Stomach smooth muscle (tissue), 2 donors: ENCODE results near the gene SNX6.

Experiments
- H3K27ac ChIP-seq: one replicate; pipeline ENCODE4 v1.7.0; 2013; ENCODE audit warnings: mild to moderate bottlenecking, low read length, inconsistent platforms
- H3K27me3 ChIP-seq, 2 donors: one replicate each; pipeline ENCODE4 v1.7.0; 2013; ENCODE audit warnings: low read length in 2 of 2; ENCODE audit not compliant: insufficient read depth in 2 of 2, control insufficient read depth in 1 of 2
- H3K36me3 ChIP-seq, 2 donors: one replicate each; pipeline ENCODE4 v1.7.0; 2013; ENCODE audit warnings: low read length in 2 of 2; ENCODE audit not compliant: control insufficient read depth in 2 of 2, insufficient read depth in 2 of 2
- H3K4me1 ChIP-seq: one replicate; pipeline ENCODE4 v1.7.0; 2013; ENCODE audit warnings: low read length; ENCODE audit not compliant: control insufficient read depth, insufficient read depth
- H3K4me3 ChIP-seq, 2 donors: one replicate each; pipeline ENCODE4 v1.7.0; 2013; ENCODE audit warnings: low read length in 2 of 2
- H3K9ac ChIP-seq, 2 donors: one replicate each; pipeline ENCODE4 v1.7.0; 2013; ENCODE audit warnings: low read length in 2 of 2, mild to moderate bottlenecking in 1 of 2
- H3K9me3 ChIP-seq, 2 donors: one replicate each; pipeline ENCODE4 v1.7.0; 2013; ENCODE audit warnings: low read length in 2 of 2; ENCODE audit not compliant: control insufficient read depth in 2 of 2
- donor health status: healthy.
- donor health status: Pancreatic carcinoma.

Gene SNX6

GRCh38 chr14:34629657-34630529 lies at the start of gene SNX6:
Gene SNX6 (minus strand): TSS chr14:34630148. CDS start chr14:34630116, 32 bp downstream.
- Histone ChIP-seq H3K27me3 (no peaks in the 10 kb centered on the region), H3K36me3 (no peaks in the 10 kb centered on the region), H3K9me3 (no peaks in the 10 kb centered on the region), H3K4me1 (peaks cover 3% of the 10 kb centered on the region), H3K9ac (peak within 1 kb of the TSS; percentile 95 to 96), H3K27ac (peak within 1 kb of the TSS; percentile 85), H3K4me3 (peak within 1 kb of the TSS; percentile 82 to 91)

- Histone ChIP-seq H3K36me3 (no peaks in the 10 kb centered on the region), H3K9me3 (no peaks in the 10 kb centered on the region), H3K27ac (no peak overlapping the region), H3K9ac (no peak overlapping the region), H3K27me3 (no peaks in the 10 kb centered on the region), H3K4me1 (no peaks in the 10 kb centered on the region), H3K4me3 (no peak overlapping the region)
Observed at GRCh38 chr14:34678735-34679134, 48.8 kb upstream of the SNX6 start.

GRCh38 chr14:34678306-34678705 lies 48.4 kb upstream of the SNX6 start:
- no peaks in the 10 kb centered on the region for H3K27me3 ChIP-seq
- H3K4me3 ChIP-seq = no peak overlapping the region
- H3K9me3 ChIP-seq = no peaks in the 10 kb centered on the region
- no peaks in the 10 kb centered on the region for H3K4me1 ChIP-seq
- H3K9ac ChIP-seq = no peak overlapping the region
- no peak overlapping the region for H3K27ac ChIP-seq
- no peaks in the 10 kb centered on the region for H3K36me3 ChIP-seq

- Histone ChIP-seq H3K4me1 (no peaks in the 10 kb centered on the region), H3K9me3 (no peaks in the 10 kb centered on the region), H3K27ac (no peak overlapping the region), H3K4me3 (no peak overlapping the region), H3K27me3 (no peaks in the 10 kb centered on the region), H3K36me3 (no peaks in the 10 kb centered on the region), H3K9ac (no peak overlapping the region)
Observed at GRCh38 chr14:34676516-34677211, 46.7 kb upstream of the SNX6 start.

GRCh38 chr14:34673702-34674101 lies 43.8 kb upstream of the SNX6 start:
- Histone ChIP-seq H3K4me3 (no peak overlapping the region), H3K27ac (no peak overlapping the region), H3K36me3 (no peaks in the 10 kb centered on the region), H3K9ac (no peak overlapping the region), H3K4me1 (no peaks in the 10 kb centered on the region), H3K9me3 (no peaks in the 10 kb centered on the region), H3K27me3 (no peaks in the 10 kb centered on the region)

- Histone ChIP-seq H3K4me3 (no peak overlapping the region), H3K27ac (no peak overlapping the region), H3K9ac (no peak overlapping the region), H3K4me1 (no peaks in the 10 kb centered on the region), H3K27me3 (no peaks in the 10 kb centered on the region), H3K36me3 (no peaks in the 10 kb centered on the region), H3K9me3 (no peaks in the 10 kb centered on the region)
Observed at GRCh38 chr14:34671716-34672115, 41.8 kb upstream of the SNX6 start.

- Histone ChIP-seq H3K9ac (no peak overlapping the region), H3K4me1 (no peaks in the 10 kb centered on the region), H3K36me3 (no peaks in the 10 kb centered on the region), H3K9me3 (no peaks in the 10 kb centered on the region), H3K4me3 (no peak overlapping the region), H3K27me3 (no peaks in the 10 kb centered on the region), H3K27ac (no peak overlapping the region)
Observed at GRCh38 chr14:34668111-34668510, 38.2 kb upstream of the SNX6 start.

GRCh38 chr14:34667007-34667406 lies 37.1 kb upstream of the SNX6 start:
- Histone ChIP-seq H3K9me3 (no peaks in the 10 kb centered on the region), H3K27ac (no peak overlapping the region), H3K36me3 (no peaks in the 10 kb centered on the region), H3K27me3 (no peaks in the 10 kb centered on the region), H3K9ac (no peak overlapping the region), H3K4me1 (no peaks in the 10 kb centered on the region), H3K4me3 (no peak overlapping the region)

GRCh38 chr14:34665785-34666435 lies 36.0 kb upstream of the SNX6 start:
- Histone ChIP-seq H3K27me3 (no peaks in the 10 kb centered on the region), H3K9ac (no peak overlapping the region), H3K4me3 (no peak overlapping the region), H3K9me3 (no peaks in the 10 kb centered on the region), H3K36me3 (no peaks in the 10 kb centered on the region), H3K4me1 (no peaks in the 10 kb centered on the region), H3K27ac (no peak overlapping the region)

DNA sequence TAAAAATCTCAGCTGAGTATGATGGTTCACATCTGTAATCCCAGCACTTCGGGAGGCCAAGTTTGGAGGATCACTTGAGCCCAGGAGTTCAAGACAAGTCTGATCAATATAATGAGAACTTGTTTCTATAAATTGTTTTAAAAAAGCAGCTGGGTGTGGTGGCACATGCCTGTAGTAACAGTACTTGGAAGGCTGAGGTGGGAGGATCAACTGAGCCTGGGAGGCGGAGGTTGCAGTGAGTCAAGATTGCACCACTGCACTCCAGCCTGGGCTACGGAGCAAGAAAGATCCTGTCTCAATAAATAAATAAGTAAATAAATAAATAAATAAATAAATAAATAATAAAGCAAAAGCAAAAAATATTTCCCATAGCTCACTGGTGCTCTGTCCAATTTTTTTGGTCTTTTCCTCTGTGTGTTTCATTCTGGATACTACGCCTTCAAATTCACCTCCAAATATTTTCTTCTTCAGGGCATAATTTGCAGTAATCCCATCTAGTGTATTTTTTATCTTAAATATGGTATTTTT lies 32.7 kb upstream of the SNX6 start:
- no peak overlapping the region for H3K4me3 ChIP-seq
- H3K4me1 ChIP-seq = no peaks in the 10 kb centered on the region
- H3K36me3 ChIP-seq = no peaks in the 10 kb centered on the region
- H3K9ac ChIP-seq = no peak overlapping the region
- no peaks in the 10 kb centered on the region for H3K9me3 ChIP-seq
- H3K27ac ChIP-seq = no peak overlapping the region
- no peaks in the 10 kb centered on the region for H3K27me3 ChIP-seq
